ENCODE results near the gene CLDN6.

The CLDN6 gene

DNA sequence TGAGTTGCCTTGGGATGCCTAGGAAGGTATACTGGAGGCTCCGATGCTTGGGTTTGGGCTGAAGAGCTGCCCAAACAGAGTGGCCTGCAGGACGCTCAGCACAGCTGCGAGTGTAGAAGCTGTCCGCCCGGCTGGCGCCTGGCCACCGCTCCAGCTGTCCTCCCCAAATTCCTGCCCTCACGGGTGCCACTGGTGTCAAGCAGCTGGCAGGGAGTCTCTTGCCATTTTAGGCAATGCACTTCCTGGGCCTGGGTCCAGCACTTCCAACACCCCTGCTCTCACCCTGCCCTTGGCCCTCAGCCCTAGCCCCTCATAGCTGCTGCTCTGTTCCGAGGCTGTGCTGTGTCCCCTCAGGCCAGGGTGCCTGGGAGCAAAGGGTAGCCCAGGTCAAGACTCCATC lies 32.5 kb downstream of the CLDN6 start:
- no peak for DNase-seq

DNA sequence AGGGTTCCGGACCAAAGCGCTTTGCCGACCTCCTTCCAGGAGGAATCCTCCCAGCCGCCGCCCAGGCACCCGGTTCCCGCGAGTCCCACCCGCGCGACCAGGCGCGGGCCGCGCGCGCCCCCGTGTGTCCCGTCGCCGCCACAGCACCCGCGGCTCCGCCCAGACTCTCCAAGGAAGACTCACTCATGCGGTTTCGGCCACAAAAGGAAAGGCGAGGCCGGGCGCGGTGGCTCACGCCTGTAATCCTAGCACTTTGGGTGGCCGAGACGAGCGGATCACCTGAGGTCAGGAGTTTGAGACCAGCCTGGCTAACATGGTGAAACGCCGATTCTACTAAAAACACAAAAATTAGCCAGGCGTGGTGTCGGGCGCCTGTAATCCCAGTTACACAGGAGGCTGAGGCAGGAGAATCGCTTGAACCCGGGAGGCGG lies 34.3 kb downstream of the CLDN6 start:
- DNase-seq = peak; percentile 55

DNA sequence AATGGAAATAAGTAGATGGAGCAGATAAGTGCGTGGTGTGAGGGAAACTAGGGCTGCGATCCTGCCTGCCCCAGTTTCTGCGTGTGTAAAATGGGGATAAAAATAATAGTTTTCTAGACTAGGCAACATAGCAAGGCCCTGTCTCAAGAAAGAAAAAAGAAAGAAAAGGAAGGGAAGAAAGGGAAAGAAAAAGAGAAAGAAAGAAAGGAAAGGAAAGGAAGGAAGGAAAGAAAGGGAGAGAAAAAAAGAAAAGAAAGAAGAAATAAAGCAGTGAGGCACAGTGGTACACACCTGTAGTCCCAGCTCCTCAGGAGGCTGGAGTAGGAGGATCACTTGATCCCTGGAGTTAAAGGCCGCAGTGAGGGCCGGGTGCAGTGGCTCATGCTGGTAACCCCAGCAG lies 35.6 kb downstream of the CLDN6 start:
- no peak for DNase-seq

DNA sequence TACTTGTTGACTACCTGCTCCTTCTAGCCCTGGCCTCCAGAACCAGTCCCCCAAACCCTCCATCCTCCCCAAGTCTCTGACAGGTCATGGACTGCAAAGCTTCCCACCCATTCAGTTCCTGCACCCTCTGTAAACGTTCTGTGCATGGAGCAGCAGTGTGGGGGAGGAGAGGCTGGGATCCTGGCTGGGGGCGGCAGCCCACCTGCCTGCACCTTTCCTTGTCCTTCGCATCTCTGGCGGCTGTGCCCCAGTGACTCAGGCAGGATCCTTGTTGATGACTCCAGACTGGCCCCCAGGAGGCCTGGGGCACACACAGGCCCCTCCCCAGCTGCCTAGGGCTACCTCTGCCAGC lies 36.1 kb downstream of the CLDN6 start:
- DNase-seq = no peak

DNA sequence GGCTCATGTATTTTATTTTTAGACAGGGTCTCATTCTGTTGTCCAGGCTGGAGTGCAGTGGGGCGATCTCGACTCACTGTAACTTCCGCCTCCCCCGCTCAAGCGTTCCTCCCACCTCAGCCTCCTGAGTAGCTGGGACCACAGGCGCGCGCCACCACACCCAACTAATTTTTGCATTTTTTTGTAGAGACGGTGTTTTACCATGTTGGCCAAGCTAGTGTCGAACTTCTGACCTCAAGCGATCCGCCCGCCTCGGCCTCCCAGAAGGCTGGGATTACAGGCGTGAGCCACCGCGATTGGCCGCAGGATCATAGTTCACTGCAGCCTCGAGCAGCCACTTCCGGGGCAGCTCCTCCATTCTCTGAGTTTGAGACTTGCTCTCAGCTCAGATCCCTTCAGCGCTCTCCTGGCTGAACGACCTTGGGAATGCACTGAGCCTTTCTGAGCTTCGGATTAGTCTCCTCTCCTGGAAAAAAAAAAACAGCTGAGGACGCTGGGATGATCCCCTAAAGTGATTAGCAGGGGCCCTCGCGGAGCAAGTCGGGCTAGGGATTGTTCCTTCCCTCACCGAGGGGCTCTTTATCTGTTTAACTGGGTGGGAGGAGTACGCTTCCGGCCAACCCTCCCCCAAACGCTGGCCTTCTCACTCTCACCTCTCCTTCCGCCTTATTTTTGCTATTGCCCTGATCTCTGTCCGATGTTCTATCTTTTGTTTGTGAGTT lies 36.6 kb downstream of the CLDN6 start:
- DNase-seq = no peak

DNA sequence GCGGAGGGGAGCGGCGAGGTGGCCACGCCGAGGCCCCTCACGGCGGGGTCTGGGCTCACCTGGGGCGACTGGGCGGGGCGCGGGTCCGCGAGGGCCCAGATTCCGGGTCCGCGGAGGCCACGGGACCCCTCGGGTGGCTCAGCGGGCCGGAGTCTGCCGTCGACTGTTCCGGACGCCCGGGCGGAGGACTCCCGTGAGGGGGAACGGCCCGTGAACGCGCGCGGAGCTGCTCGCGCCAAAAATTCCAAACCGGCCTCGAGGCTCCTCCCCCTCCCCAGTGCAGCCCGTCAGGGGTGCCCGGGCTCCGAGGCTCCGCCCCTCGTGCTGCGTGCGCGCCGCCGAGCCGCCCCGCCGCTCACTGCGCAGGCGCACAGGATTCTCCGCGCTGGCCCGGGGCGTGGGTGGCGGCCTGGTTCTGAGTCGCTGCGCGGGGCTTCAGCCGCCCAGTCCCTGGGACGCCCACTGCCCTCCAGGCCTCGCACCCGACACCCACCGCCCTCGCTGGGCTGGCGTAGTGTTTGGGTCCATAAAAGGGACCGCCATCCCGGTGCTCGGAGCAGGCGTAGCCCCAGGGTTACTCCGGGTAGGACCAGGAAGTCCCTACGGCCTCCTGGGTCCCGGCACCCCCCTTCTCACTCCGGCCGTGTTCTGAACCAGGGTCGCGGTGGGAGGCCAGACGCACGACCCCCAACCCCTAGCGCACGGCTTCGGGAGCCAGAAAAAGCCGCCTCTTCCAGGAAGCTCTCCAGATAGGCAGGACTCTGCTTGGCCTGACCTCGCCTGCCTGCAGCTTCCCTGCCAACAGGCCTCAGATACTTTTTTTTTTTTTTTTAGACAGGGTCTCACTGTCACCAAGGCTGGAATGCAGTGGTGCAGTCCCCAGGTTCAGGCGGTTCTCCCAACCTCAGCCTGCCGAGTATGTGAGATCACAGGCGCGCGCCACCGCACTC lies 37.5 kb downstream of the CLDN6 start, which contains the start of gene PKMYT1:
TSS of gene PKMYT1 (minus strand) at position 220 of the 950 bp plus-strand sequence. CDS start 789 bp downstream, outside the sequence.
- peak; percentile 93 for DNase-seq

DNA sequence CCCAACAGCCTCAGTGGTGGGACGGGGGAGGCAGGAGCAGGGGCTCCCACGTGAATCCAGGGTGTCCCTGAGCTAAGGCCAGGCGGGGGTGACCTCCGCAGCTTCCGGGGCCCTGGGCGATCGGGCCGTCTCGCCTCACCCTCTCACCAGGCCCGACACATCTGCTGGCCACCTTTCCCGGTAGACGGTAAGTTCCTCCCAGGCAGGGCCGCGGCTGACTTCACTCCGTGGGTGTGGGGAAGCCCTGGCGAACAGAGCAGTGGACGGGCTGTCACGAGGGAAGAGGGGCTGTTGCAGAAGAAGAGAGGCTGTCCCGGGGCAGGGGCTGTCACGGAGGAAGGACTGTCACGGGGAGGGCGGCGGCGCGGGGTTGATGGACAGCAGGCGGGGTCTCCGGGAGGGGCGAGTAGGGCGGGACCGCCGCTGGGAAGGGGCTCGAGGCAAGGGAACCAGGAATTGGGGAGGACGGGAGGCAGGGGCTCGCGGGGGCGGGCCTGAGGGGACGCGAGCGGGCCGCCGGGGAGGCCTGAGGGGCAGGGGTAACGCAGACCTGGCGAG lies 38.2 kb downstream of the CLDN6 start:
- DNase-seq = no peak

DNA sequence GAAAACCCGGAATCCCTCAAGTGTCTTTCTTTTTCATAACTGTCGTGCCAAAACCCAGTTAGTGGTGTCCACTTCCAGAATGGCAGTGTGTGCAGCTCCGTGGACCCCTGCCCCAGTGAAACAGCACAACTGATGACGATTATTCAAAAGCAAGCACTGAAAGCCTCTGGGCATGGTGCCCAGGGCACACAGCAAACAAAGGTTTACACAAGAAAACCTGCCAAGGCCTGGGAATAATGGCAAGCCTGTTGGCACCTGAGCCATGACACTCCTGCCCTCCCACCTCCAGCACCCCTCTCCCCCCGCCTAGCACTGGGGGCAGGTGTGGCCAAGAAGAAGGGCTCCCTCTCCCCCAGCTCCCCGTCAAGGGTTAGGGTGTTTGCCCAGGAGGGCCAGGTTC lies 40.5 kb downstream of the CLDN6 start:
- DNase-seq = no peak

DNA sequence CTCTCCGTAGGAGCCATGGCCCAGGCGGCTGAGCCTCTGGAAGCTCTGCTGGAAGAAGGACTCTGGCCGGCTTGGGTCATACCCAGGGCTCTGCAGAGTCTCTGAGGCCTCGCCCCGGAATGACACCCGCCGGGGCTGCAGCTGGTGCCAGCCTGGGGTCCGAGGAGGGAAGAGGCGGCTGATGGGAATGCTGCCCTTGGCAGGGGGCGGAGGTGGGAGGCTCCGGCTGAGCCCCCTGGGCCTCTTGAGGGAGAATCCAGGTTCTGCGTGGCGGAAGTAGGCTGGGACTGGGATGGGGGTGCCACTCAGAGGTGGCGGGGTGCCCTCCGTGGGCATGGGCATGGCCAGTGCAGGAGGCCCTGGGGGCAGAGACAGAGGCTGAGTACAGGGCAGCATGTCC lies 41.3 kb downstream of the CLDN6 start:
- no peak for DNase-seq

DNA sequence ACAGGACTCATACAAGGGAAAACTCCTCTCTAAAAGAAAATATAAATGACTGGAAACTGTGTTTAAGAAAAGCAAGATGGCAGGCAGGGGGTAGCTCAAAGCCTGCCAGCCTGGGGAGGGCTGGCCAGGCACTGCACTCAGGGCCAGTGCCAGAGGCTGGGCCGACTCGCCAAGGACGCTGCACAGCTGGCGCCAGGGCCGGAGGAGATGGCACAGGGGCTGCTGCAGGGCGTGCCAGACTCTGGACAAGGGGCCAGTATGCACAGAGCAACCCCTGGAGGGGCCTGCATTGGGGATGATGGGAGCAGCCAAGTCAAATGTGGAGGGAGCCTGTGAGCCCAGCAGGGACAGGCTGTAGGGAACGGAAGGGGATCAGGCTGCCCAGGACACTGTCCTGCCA lies 41.8 kb downstream of the CLDN6 start:
- DNase-seq = no peak

DNA sequence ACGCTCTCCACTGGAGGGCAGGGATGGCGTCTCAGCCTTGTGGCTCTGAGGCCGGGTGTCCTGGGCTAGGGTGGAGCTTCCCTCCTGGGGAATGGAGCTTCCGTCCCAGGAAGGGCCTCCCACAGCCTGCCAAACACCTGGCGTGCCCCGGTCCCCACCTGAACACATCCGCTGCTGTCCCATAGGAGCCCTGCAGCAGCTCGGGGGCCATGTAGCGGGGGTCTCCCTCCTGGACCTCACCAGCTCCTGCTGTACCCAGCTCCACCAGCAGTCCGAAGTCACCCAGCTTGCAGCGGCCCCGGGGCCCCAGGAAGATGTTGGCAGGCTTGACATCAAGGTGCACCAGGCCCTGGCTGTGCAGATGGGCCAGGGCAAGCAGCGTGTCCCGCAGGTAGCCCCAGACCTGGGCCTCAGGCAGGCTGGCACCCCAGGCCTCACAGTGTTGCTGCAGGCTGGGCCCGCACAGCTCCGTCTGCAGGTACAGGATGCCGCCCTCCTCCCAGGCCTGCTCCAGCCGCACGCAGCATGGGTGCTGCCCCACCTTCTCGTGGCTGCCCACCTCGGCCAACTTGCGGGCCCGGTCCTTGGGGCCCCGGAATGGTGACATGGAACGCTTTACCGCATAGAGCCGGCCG lies 42.7 kb downstream of the CLDN6 start:
- no peak for DNase-seq

DNA sequence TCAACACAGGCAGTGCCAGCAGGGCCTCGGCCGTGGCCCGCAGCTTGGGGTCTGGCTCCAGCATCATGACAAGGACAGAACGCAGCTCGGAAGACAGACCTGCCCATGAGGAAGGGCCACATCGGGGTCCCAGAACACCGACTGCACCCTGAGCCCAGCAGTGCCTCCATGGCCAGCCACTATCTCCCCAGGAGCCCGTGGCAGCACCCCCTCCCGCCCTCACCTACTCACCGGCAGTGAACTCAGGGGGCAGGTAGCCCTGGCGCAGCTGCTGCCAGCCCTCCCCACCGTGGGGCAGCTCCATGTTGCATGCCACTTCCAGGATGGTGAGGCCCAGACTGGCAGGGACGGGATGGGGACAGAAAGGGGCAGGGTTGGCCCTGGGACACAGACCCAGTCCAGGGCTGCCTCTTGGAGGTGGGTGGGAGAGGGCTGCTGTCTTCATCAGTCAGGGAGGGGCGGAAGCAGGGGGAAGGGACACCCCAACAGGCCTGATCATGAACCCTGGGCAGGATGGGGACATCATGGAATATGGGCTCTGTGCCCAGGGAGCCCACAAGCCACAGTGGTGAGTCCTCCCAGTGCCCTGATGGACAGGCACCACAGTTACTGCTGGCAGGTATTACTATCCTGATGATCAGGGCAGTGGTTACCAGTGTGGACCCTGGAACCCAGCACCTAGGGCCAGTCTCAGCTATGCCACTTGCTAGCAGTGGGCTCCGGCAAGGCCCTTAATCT lies 43.5 kb downstream of the CLDN6 start:
- no peak for DNase-seq

DNA sequence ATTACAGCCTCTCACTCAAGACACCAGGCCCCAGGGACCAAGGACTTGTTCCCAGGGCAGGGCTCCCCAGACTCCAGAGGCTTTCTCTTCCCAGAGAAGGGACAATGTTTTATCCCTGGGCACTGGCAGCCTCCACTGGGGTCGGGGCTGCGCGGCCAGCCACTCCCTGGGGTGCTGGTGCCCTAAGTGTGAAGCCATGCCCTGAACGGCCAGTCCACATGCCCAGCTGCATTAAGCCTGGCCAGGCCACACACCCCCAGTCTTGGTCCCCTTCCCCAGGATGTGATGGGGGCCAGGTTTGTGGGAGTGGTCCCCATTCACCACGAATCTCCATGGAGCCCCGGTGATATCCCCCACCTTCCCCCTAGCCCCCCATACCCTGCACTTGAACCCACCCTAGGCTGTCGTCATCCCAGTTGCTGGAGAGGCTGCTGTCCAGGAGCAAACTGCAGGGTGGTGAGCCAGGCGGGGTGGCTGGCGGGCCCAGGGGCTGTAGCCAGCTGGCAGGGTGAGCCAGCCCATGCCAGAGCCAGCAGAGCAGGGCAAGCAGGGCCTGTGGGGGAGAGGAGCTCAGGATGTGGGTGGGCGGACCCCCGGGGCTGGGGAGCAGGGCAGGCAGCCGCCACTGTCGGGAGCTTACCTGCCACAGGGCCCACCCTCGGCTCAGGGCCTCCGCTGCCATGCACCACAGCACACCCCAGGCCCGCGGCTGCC lies 44.2 kb downstream of the CLDN6 start:
- no peak for DNase-seq

DNA sequence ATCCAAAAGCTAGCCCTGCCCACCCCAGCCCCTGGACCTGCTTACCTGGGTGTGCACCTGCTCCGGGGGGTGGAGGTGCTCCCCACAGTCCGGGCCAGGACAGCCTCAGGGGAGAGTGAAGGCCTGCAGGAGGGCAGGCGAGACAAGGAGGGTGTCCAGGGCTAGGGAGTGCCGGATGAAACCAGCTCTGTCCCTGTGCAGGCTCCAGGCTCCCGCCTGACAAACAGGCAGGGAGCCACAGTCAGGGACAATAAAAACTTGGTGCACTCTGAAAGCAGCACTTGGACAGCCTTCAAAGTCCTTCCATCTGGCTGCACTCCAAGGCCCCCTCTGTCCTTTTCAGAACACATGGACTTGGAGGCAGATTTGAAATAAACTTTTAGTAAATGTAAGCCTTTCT lies 44.9 kb downstream of the CLDN6 start:
- no peak for DNase-seq

DNA sequence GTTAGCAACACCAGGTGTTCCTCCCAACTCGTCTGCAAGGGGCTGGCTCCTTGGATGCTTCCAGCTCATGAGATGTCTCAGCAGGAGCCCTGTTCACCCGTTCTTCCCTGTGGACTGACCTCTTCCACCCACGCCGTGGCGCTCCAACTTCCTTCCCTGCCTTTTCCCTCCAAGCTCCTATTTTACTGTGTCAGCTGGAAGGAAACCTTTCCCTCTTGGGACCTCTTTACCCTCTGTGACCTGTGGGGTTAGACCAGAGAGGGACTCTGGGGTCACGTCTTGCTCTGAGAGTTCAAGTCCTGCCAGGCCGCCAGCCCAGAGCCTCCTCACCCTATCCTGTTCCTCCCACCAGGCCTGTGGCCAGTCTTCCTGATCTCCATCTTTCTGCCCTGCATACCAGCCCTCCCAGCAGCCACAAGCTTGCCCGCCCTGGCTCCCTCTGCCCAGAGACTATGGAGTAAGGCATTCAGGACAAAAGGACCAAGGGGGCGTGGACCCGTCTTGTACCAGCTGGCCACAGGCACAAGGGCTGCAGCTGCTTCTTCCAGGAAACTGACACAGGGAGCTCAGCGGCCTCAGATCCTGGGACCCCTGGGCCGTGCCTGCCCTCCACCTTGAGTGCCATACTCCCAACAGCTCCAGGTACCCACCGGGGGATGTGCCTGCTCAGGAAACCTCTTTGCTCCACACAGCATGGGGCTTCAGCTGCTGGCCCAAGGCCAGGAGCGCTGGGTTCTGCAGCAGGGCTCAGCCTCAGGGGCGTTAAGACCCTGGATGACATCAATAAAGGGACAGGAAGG lies 45.8 kb downstream of the CLDN6 start:
- no peak for DNase-seq

DNA sequence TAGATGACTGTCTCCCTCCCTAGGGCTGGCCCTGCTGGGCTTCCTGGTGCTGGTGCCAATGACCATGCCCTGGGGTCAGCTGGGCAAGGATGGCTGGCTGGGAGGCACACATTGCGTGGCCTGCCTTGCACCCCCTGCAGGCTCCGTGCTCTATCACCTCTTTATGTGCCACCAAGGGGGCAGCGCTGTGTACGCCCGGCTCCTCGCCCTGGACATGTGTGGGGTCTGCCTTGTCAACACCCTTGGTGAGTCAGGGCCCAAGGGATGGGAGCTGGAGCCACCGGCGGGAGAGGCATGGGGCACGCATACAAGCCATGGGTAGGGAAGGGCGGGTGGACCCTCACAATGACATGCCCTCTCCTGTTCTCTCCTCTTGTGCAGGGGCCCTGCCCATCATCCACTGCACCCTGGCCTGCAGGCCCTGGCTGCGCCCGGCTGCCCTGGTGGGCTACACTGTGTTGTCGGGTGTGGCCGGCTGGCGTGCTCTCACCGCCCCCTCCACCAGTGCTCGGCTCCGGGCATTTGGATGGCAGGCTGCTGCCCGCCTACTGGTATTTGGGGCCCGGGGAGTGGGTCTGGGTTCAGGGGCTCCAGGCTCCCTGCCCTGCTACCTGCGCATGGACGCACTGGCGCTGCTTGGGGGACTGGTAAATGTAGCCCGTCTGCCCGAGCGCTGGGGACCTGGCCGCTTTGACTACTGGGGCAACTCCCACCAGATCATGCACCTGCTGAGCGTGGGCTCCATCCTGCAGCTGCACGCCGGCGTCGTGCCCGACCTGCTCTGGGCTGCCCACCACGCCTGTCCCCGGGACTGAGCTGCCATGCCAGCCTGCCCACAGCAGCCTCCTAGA lies 46.6 kb downstream of the CLDN6 start:
- DNase-seq = no peak

DNA sequence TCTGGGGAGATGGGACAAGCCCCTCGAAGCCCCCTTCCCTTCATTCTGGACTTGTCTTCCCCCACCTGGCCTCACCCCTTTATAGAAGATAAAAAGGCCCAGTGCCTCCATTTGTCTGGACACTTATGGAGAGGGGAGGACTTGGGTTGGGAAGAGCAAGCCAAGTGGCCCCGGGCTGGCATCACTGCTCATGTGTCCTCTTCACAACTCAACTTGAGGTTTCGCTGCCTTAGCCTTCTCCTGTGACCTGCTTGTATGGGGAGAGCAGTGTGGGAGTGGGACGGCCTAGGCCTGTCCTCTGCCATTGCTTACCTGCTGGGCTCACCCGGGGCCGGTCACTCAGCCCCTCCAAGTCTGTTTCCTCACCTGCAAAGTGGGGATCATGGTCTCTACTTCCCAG lies 47.4 kb downstream of the CLDN6 start:
- DNase-seq = no peak

DNA sequence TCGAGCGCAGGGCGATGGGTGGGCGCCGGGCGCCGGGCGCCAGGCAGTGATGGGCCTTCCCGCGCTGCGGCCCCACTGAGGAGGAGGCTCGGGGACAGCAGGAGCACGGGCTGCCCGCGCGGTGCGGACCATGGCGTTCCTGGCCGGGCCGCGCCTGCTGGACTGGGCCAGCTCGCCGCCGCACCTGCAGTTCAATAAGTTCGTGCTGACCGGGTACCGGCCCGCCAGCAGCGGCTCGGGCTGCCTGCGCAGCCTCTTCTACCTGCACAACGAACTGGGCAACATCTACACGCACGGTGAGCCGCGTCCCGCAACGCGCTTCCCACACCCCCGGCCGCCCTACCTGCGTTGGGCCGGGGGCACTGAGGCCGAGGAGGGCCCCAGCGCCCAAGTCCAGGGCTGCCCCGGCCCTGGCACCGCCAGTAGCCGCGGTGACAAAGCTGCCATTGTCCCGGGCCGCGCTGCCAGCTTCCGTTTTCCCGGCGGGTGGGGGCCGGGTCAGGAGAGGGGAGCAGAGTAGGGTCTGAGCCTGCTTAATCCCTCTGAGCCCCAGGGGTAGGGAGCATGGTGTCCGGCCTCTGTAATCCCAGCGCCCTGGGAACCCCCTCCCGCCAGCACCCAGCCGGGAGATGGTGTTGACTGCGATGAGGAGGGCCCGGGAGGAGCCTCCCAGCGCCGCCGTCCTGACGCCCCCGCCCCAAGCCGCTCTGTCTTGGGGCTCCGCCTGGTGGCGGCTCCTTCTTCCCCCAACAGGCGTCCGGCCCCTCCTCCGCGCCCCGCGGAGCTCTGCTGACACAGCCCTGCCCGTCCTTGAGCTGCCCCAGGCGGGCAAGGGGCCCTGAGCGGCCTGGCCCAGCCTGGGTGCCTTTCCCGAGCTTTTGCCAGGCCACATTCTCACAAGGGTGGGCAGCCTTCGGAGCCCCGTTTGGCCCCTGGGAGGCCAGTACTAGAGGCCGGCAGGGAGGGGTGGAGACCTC lies 48.1 kb downstream of the CLDN6 start:
- DNase-seq = peak; percentile 60

All from activated CD4-positive, alpha-beta T cell treated with anti-CD3 and anti-CD28 coated beads, Interleukin-2, amount 50 U/mL, for 1 hour (primary cell).